ENCODE results near the gene CMSS1.

GRCh38 chr3:100100425-100100824 lies 282.8 kb downstream of the CMSS1 start:
- TF ChIP-seq PATZ1 (CRISPR knock-in tag; IDR thresholded peaks at IDR 0.05; ENCODE audit: borderline replicate concordance) (no peak), OSR1 (CRISPR knock-in tag; IDR thresholded peaks at IDR 0.05) (no peak), TOX (CRISPR knock-in tag; IDR thresholded peaks at IDR 0.05; ENCODE audit: borderline replicate concordance) (no peak), ZNF8 (CRISPR knock-in tag; IDR thresholded peaks at IDR 0.05) (no peak), CREB5 (CRISPR knock-in tag; IDR thresholded peaks at IDR 0.05; ENCODE audit: low read depth) (no peak), ZFP30 (CRISPR knock-in tag; IDR thresholded peaks at IDR 0.05) (no peak), CSDC2 (CRISPR knock-in tag; IDR thresholded peaks at IDR 0.05) (no peak), ISL1 (CRISPR knock-in tag; IDR thresholded peaks at IDR 0.05) (no peak), TSHZ2 (CRISPR knock-in tag; IDR thresholded peaks at IDR 0.05) (no peak), ZC3H10 (CRISPR knock-in tag; IDR thresholded peaks at IDR 0.05) (no peak), ESRRG (CRISPR knock-in tag; IDR thresholded peaks at IDR 0.05) (no peak), ZFP3 (CRISPR knock-in tag; IDR thresholded peaks at IDR 0.05) (no peak), ARNTL (CRISPR knock-in tag; IDR thresholded peaks at IDR 0.05; ENCODE audit: borderline replicate concordance, low read depth) (no peak), POU6F1 (CRISPR knock-in tag; IDR thresholded peaks at IDR 0.05; ENCODE audit: borderline replicate concordance, low read depth) (no peak)

Data from SK-N-SH treated with all-trans-retinoic acid at 6 μM for 48 hours (cell line).